Mesendoderm (in vitro differentiated cells): Measurements from ENCODE around the gene HOXD11.

Experiments
- DNase-seq: peaks from one replicate; pipeline ENCODE4 v3.0.0; 2013
- H2AK5ac ChIP-seq: 2 replicates; pipeline ENCODE4 v1.6.1; 2013; ENCODE audit warnings: low read length, inconsistent platforms
- H2BK120ac ChIP-seq: 2 replicates; pipeline ENCODE4 v1.6.1; 2013; ENCODE audit warnings: low read depth, mild to moderate bottlenecking, low read length, moderate library complexity, mixed read lengths
- H2BK15ac ChIP-seq: replicated peaks from 2 replicates; pipeline ENCODE4 v1.6.1; 2013; ENCODE audit warnings: low read depth, mild to moderate bottlenecking, moderate library complexity
- H2BK5ac ChIP-seq: 2 replicates; pipeline ENCODE4 v1.6.1; 2013; ENCODE audit warnings: low read length, inconsistent platforms
- H3K18ac ChIP-seq: 2 replicates; pipeline ENCODE4 v1.6.1; 2013; ENCODE audit warnings: mild to moderate bottlenecking, low read length, mixed read lengths
- H3K23ac ChIP-seq: one replicate; pipeline ENCODE4 v1.6.1; 2013; ENCODE audit warnings: low read length
- H3K27ac ChIP-seq: 2 replicates; pipeline ENCODE4 v1.5.1; 2013; ENCODE audit warnings: low read depth, mild to moderate bottlenecking, inconsistent platforms, low read length, moderate library complexity
- H3K27me3 ChIP-seq: 2 replicates; pipeline ENCODE4 v1.6.1; 2013; ENCODE audit warnings: low read length, control low read depth, mild to moderate bottlenecking, inconsistent platforms; ENCODE audit not compliant: insufficient read depth, poor library complexity
- H3K36me3 ChIP-seq: 2 replicates; pipeline ENCODE4 v1.6.1; 2013; ENCODE audit warnings: low read length, inconsistent platforms; ENCODE audit not compliant: control insufficient read depth, insufficient read depth
- H3K4ac ChIP-seq: one replicate; pipeline ENCODE4 v1.6.1; 2013; ENCODE audit warnings: low read depth, mild to moderate bottlenecking, low read length, moderate library complexity
- H3K4me1 ChIP-seq: 2 replicates; pipeline ENCODE4 v1.6.1; 2013; ENCODE audit warnings: low read depth, low read length, inconsistent platforms; ENCODE audit not compliant: control insufficient read depth
- H3K4me2 ChIP-seq: 2 replicates; pipeline ENCODE4 v1.6.1; 2013; ENCODE audit warnings: low read length
- H3K4me3 ChIP-seq: 2 replicates; pipeline ENCODE4 v1.5.1; 2013; ENCODE audit warnings: mild to moderate bottlenecking, low read length
- H3K56ac ChIP-seq: one replicate; pipeline ENCODE4 v1.6.1; 2013; ENCODE audit warnings: low read length
- H3K79me1 ChIP-seq: 2 replicates; pipeline ENCODE4 v1.6.1; 2013; ENCODE audit warnings: low read length, inconsistent platforms
- H3K79me2 ChIP-seq: 2 replicates; pipeline ENCODE4 v1.6.1; 2013; ENCODE audit warnings: mild to moderate bottlenecking, low read length; ENCODE audit not compliant: control insufficient read depth, insufficient read depth
- H3K9ac ChIP-seq: 2 replicates; pipeline ENCODE4 v1.6.1; 2013; ENCODE audit warnings: low read length, inconsistent platforms
- H4K5ac ChIP-seq: one replicate; pipeline ENCODE4 v1.6.1; 2013; ENCODE audit warnings: low read length
- H4K8ac ChIP-seq: one replicate; pipeline ENCODE4 v1.6.1; 2013; ENCODE audit warnings: low read depth, mild to moderate bottlenecking, control low read depth, low read length, moderate library complexity
- WGBS: extraction: QIAGEN DNeasy Blood & Tissue Kit; methylation state at CpG from one replicate; pipeline ENCODE4 v1.1.7; 2013; ENCODE audit warnings: low lambda C conversion rate, missing lambda C conversion rate; ENCODE audit not compliant: insufficient coverage; ENCODE audit errors: extremely low coverage; 5-methylcytosine and 5-hydroxymethylcytosine counted together

The HOXD11 gene

GRCh38 chr2:176117162-176117822 is 10.2 kb downstream of the HOXD11 start:
- no peak overlapping the region for H3K4me2 ChIP-seq
- no peak overlapping the region for H2BK120ac ChIP-seq
- H3K27me3 ChIP-seq, result peaks cover 92% of the 10 kb centered on the region
- no peak overlapping the region for H3K4ac ChIP-seq
- H3K79me1 ChIP-seq, result no peaks in the 10 kb centered on the region
- H3K18ac ChIP-seq, result no peak overlapping the region
- no peaks in the 10 kb centered on the region for H3K79me2 ChIP-seq
- no peak overlapping the region for H3K9ac ChIP-seq
- H3K4me3 ChIP-seq, result peak overlapping the region; percentile 3
- H2BK15ac ChIP-seq, result no peak overlapping the region
- no peaks in the 10 kb centered on the region for H3K36me3 ChIP-seq
- H2BK5ac ChIP-seq, result no peak overlapping the region
- no peak overlapping the region for H3K23ac ChIP-seq
- H3K56ac ChIP-seq, result no peak overlapping the region
- no peak overlapping the region for H4K5ac ChIP-seq
- no peaks in the 10 kb centered on the region for H3K4me1 ChIP-seq
- no peak overlapping the region for H2AK5ac ChIP-seq
- no peak overlapping the region for H4K8ac ChIP-seq
- WGBS, result no CpG with 5 or more reads among the region's 40 CpGs
- no peak overlapping the region for H3K27ac ChIP-seq
- no peak for DNase-seq

- no peaks in the 10 kb centered on the region for H3K4me1 ChIP-seq
- WGBS, result no CpG with 5 or more reads among the region's 11 CpGs
- H3K79me2 ChIP-seq, result no peaks in the 10 kb centered on the region
- H4K8ac ChIP-seq, result no peak overlapping the region
- no peak overlapping the region for H3K18ac ChIP-seq
- H3K4me2 ChIP-seq, result no peak overlapping the region
- no peak overlapping the region for H3K56ac ChIP-seq
- DNase-seq, result no peak
- no peak overlapping the region for H3K27ac ChIP-seq
- H2AK5ac ChIP-seq, result no peak overlapping the region
- no peak overlapping the region for H3K4me3 ChIP-seq
- no peak overlapping the region for H3K9ac ChIP-seq
- H3K79me1 ChIP-seq, result no peaks in the 10 kb centered on the region
- no peak overlapping the region for H4K5ac ChIP-seq
- no peak overlapping the region for H2BK120ac ChIP-seq
- H3K4ac ChIP-seq, result no peak overlapping the region
- no peak overlapping the region for H2BK15ac ChIP-seq
- H3K23ac ChIP-seq, result no peak overlapping the region
- no peaks in the 10 kb centered on the region for H3K36me3 ChIP-seq
- peaks cover 91% of the 10 kb centered on the region for H3K27me3 ChIP-seq
- no peak overlapping the region for H2BK5ac ChIP-seq
Measured at GRCh38 chr2:176117823-176118371, 10.8 kb downstream of the HOXD11 start.

GRCh38 chr2:176118601-176119339 is 11.7 kb downstream of the HOXD11 start:
- WGBS, result no CpG with 5 or more reads among the region's 24 CpGs
- H3K4me3 ChIP-seq, result no peak overlapping the region
- DNase-seq, result peak; percentile 84

GRCh38 chr2:176120364-176121189 is 13.5 kb downstream of the HOXD11 start:
- Histone ChIP-seq H3K27me3 (peaks cover 94% of the 10 kb centered on the region), H3K36me3 (no peaks in the 10 kb centered on the region), H3K27ac (no peak overlapping the region), H3K4me1 (no peaks in the 10 kb centered on the region), H3K4ac (no peak overlapping the region), H2AK5ac (no peak overlapping the region), H3K9ac (no peak overlapping the region), H3K79me2 (no peaks in the 10 kb centered on the region), H3K4me3 (no peak overlapping the region), H3K23ac (peak overlapping the region; percentile 73), H3K79me1 (no peaks in the 10 kb centered on the region), H3K4me2 (no peak overlapping the region), H4K8ac (no peak overlapping the region), H2BK15ac (no peak overlapping the region), H2BK120ac (no peak overlapping the region), H3K56ac (no peak overlapping the region), H4K5ac (no peak overlapping the region), H2BK5ac (no peak overlapping the region), H3K18ac (no peak overlapping the region)
- DNase-seq, result no peak
- no CpG with 5 or more reads among the region's 13 CpGs for WGBS

More at GRCh38 chr2:176118601-176119339, 11.7 kb downstream of the HOXD11 start:
- H3K27ac ChIP-seq, result no peak overlapping the region
- no peak overlapping the region for H2AK5ac ChIP-seq
- H3K23ac ChIP-seq, result no peak overlapping the region
- H3K9ac ChIP-seq, result no peak overlapping the region
- no peak overlapping the region for H3K4me2 ChIP-seq
- H3K18ac ChIP-seq, result no peak overlapping the region
- no peak overlapping the region for H2BK5ac ChIP-seq
- H3K56ac ChIP-seq, result no peak overlapping the region
- no peaks in the 10 kb centered on the region for H3K79me1 ChIP-seq
- H3K79me2 ChIP-seq, result no peaks in the 10 kb centered on the region
- H4K8ac ChIP-seq, result no peak overlapping the region
- H3K36me3 ChIP-seq, result no peaks in the 10 kb centered on the region
- no peak overlapping the region for H2BK120ac ChIP-seq
- H3K4me1 ChIP-seq, result no peaks in the 10 kb centered on the region
- H3K4ac ChIP-seq, result no peak overlapping the region
- H4K5ac ChIP-seq, result no peak overlapping the region
- no peak overlapping the region for H2BK15ac ChIP-seq
- peaks cover 92% of the 10 kb centered on the region for H3K27me3 ChIP-seq

GRCh38 chr2:176121190-176122051 is 14.3 kb downstream of the HOXD11 start:
- no peak overlapping the region for H3K56ac ChIP-seq
- H3K4me1 ChIP-seq, result no peaks in the 10 kb centered on the region
- no peak overlapping the region for H2BK15ac ChIP-seq
- no peak overlapping the region for H4K5ac ChIP-seq
- no peak for DNase-seq
- no peaks in the 10 kb centered on the region for H3K79me1 ChIP-seq
- H3K36me3 ChIP-seq, result no peaks in the 10 kb centered on the region
- no peaks in the 10 kb centered on the region for H3K79me2 ChIP-seq
- no peak overlapping the region for H3K23ac ChIP-seq
- H3K27ac ChIP-seq, result no peak overlapping the region
- no peak overlapping the region for H4K8ac ChIP-seq
- H2AK5ac ChIP-seq, result no peak overlapping the region
- no peak overlapping the region for H3K4me2 ChIP-seq
- no peak overlapping the region for H3K4me3 ChIP-seq
- no peak overlapping the region for H2BK5ac ChIP-seq
- peaks cover 92% of the 10 kb centered on the region for H3K27me3 ChIP-seq
- H3K18ac ChIP-seq, result no peak overlapping the region
- no peak overlapping the region for H2BK120ac ChIP-seq
- no peak overlapping the region for H3K9ac ChIP-seq
- no peak overlapping the region for H3K4ac ChIP-seq
- WGBS, result no CpG with 5 or more reads among the region's 53 CpGs
